GM21723 (cell line): Measurements from ENCODE around the gene DAPP1.

Experiments
- ATAC-seq: cut with Tn5 transposase; IDR thresholded peaks from one replicate; pipeline ENCODE4 v1.9.1; 2021; ENCODE audit warnings: mild to moderate bottlenecking, moderate library complexity; ENCODE audit not compliant: unreplicated experiment

Gene DAPP1

GRCh38 chr4:99853190-99853589 lies 36.6 kb downstream of the DAPP1 start:
- ATAC-seq, result no peak

GRCh38 chr4:99853999-99854398 lies 37.4 kb downstream of the DAPP1 start:
- ATAC-seq, result no peak

GRCh38 chr4:99855678-99856077 lies 39.1 kb downstream of the DAPP1 start:
- peak; percentile 58 for ATAC-seq

- no peak for ATAC-seq
Measured at GRCh38 chr4:99856166-99856565, 39.5 kb downstream of the DAPP1 start.

- ATAC-seq, result no peak
Measured at GRCh38 chr4:99857307-99857706, 40.7 kb downstream of the DAPP1 start.

GRCh38 chr4:99859618-99860017 lies 43.0 kb downstream of the DAPP1 start:
- peak; percentile 34 for ATAC-seq

GRCh38 chr4:99860521-99860920 lies 43.9 kb downstream of the DAPP1 start:
- no peak for ATAC-seq

GRCh38 chr4:99861120-99861905 lies 44.7 kb downstream of the DAPP1 start:
- ATAC-seq, result no peak

- no peak for ATAC-seq
Measured at GRCh38 chr4:99863804-99864203, 47.2 kb downstream of the DAPP1 start.

- ATAC-seq, result no peak
Measured at GRCh38 chr4:99868126-99868596, 51.5 kb downstream of the DAPP1 start.

- ATAC-seq, result no peak
Measured at GRCh38 chr4:99872570-99872969, 55.9 kb downstream of the DAPP1 start.

GRCh38 chr4:99875071-99875470 lies 58.4 kb downstream of the DAPP1 start:
- ATAC-seq, result no peak

- ATAC-seq, result no peak
Measured at GRCh38 chr4:99876946-99877345, 60.3 kb downstream of the DAPP1 start.

GRCh38 chr4:99878604-99879003 lies 62.0 kb downstream of the DAPP1 start:
- ATAC-seq, result no peak

- ATAC-seq, result no peak
Measured at GRCh38 chr4:99879458-99879857, 62.8 kb downstream of the DAPP1 start.

- ATAC-seq, result no peak
Measured at GRCh38 chr4:99885063-99885664, 68.5 kb downstream of the DAPP1 start.

- ATAC-seq, result no peak
Measured at GRCh38 chr4:99885687-99886086, 69.1 kb downstream of the DAPP1 start.

GRCh38 chr4:99886146-99886545 lies 69.5 kb downstream of the DAPP1 start:
- ATAC-seq, result no peak

GRCh38 chr4:99887837-99888236 lies 71.2 kb downstream of the DAPP1 start:
- no peak for ATAC-seq

GRCh38 chr4:99891351-99891750 lies 74.7 kb downstream of the DAPP1 start:
- no peak for ATAC-seq

GRCh38 chr4:99893029-99893428 lies 76.4 kb downstream of the DAPP1 start:
- no peak for ATAC-seq

- no peak for ATAC-seq
Measured at GRCh38 chr4:99893839-99894160, 77.2 kb downstream of the DAPP1 start.
